ENCODE results near the gene SKP2.

Gene SKP2

GRCh38 chr5:36135988-36136387 lies 15.9 kb upstream of the SKP2 start:
- no peak overlapping the region for H3K4me3 ChIP-seq (ENCODE audit: control insufficient read depth, low read depth, low read length)
- no peak for DNase-seq (ENCODE audit: low read depth)
- TF ChIP-seq CTCF (IDR thresholded peaks at IDR 0.05; ENCODE audit: control insufficient read depth, insufficient read depth, low read depth, low read length, missing control alignments), result no peak

GRCh38 chr5:36136581-36136980 lies 15.3 kb upstream of the SKP2 start:
- no peak for DNase-seq (ENCODE audit: low read depth)
- H3K4me3 ChIP-seq (ENCODE audit: control insufficient read depth, low read depth, low read length), result no peak overlapping the region
- no peak for TF ChIP-seq CTCF (IDR thresholded peaks at IDR 0.05; ENCODE audit: control insufficient read depth, insufficient read depth, low read depth, low read length, missing control alignments)

- no peak for TF ChIP-seq CTCF (IDR thresholded peaks at IDR 0.05; ENCODE audit: control insufficient read depth, insufficient read depth, low read depth, low read length, missing control alignments)
- H3K4me3 ChIP-seq (ENCODE audit: control insufficient read depth, low read depth, low read length), result no peak overlapping the region
- no peak for DNase-seq (ENCODE audit: low read depth)
Observed at GRCh38 chr5:36138900-36139683, 12.8 kb upstream of the SKP2 start.

- no peak for TF ChIP-seq CTCF (IDR thresholded peaks at IDR 0.05; ENCODE audit: control insufficient read depth, insufficient read depth, low read depth, low read length, missing control alignments)
- no peak overlapping the region for H3K4me3 ChIP-seq (ENCODE audit: control insufficient read depth, low read depth, low read length)
- DNase-seq (ENCODE audit: low read depth), result no peak
Observed at GRCh38 chr5:36145311-36145710, 6.6 kb upstream of the SKP2 start.

- no peak for DNase-seq (ENCODE audit: low read depth)
- no peak overlapping the region for H3K4me3 ChIP-seq (ENCODE audit: control insufficient read depth, low read depth, low read length)
- no peak for TF ChIP-seq CTCF (IDR thresholded peaks at IDR 0.05; ENCODE audit: control insufficient read depth, insufficient read depth, low read depth, low read length, missing control alignments)
Observed at GRCh38 chr5:36146390-36146789, 5.5 kb upstream of the SKP2 start.

GRCh38 chr5:36147681-36148080 lies 4.2 kb upstream of the SKP2 start:
- H3K4me3 ChIP-seq (ENCODE audit: control insufficient read depth, low read depth, low read length), result no peak overlapping the region
- DNase-seq (ENCODE audit: low read depth), result no peak
- TF ChIP-seq CTCF (IDR thresholded peaks at IDR 0.05; ENCODE audit: control insufficient read depth, insufficient read depth, low read depth, low read length, missing control alignments), result no peak

All from AG09309 (cell line).